ENCODE measurements around the gene NTN4.

Gene NTN4

DNA sequence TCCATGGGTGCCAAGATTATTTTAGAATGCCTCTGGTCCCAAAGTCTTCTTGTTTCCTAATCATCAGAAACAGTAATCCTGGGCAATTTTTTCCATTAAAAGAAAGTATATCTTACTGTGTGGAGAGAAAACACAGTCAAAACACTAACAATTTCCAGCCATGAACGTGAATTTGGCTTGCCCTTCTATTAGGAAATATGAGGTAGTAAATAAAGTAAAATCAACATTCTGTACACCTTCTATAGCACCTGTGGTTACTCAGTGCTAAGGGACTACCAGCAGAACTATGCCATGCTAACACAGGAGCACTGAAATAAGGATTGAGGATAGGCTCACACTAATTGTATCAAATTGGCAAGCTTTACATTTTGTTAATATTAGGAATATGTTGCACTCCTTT is 60.1 kb downstream of the NTN4 start:
- no peaks in the 10 kb centered on the region for H3K9me2 ChIP-seq (replicated peaks; ENCODE audit: control insufficient read depth, low read length)
- no peak overlapping the region for H3K4me2 ChIP-seq (ENCODE audit: low read length)
- TF ChIP-seq, protein P1, sequence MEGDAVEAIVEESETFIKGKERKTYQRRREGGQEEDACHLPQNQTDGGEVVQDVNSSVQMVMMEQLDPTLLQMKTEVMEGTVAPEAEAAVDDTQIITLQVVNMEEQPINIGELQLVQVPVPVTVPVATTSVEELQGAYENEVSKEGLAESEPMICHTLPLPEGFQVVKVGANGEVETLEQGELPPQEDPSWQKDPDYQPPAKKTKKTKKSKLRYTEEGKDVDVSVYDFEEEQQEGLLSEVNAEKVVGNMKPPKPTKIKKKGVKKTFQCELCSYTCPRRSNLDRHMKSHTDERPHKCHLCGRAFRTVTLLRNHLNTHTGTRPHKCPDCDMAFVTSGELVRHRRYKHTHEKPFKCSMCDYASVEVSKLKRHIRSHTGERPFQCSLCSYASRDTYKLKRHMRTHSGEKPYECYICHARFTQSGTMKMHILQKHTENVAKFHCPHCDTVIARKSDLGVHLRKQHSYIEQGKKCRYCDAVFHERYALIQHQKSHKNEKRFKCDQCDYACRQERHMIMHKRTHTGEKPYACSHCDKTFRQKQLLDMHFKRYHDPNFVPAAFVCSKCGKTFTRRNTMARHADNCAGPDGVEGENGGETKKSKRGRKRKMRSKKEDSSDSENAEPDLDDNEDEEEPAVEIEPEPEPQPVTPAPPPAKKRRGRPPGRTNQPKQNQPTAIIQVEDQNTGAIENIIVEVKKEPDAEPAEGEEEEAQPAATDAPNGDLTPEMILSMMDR (IDR thresholded peaks at IDR 0.05; ENCODE audit: low read depth, low read length, poor library complexity, severe bottlenecking): no peak
- no peak for TF ChIP-seq EZH2phosphoT487 (IDR thresholded peaks at IDR 0.05; ENCODE audit: borderline replicate concordance, low read length)
- no peaks in the 10 kb centered on the region for H3K27me3 ChIP-seq (ENCODE audit: control insufficient read depth, low read length)
- H3K4me1 ChIP-seq (ENCODE audit: control insufficient read depth, low read length): peaks cover 22% of the 10 kb centered on the region
- 0 out of 2 replicates have a peak, but pooled peaks cover 3% of the 10 kb centered on the region for H3K9me3 ChIP-seq (ENCODE audit: control insufficient read depth, insufficient read depth, low read length)
- H3K79me2 ChIP-seq (ENCODE audit: control insufficient read depth, low read length): no peaks in the 10 kb centered on the region
- no peaks in the 10 kb centered on the region for H3K36me3 ChIP-seq (ENCODE audit: control insufficient read depth, low read length)
- H4K20me1 ChIP-seq (ENCODE audit: control insufficient read depth, insufficient read depth, low read depth, low read length): no peaks in the 10 kb centered on the region
- no peak overlapping the region for H3K4me3 ChIP-seq (ENCODE audit: low read length)
- H3K27ac ChIP-seq (ENCODE audit: low read depth, low read length): no peak overlapping the region
- H3F3A ChIP-seq (ENCODE audit: control insufficient read depth, insufficient read depth): no peaks in the 10 kb centered on the region

DNA sequence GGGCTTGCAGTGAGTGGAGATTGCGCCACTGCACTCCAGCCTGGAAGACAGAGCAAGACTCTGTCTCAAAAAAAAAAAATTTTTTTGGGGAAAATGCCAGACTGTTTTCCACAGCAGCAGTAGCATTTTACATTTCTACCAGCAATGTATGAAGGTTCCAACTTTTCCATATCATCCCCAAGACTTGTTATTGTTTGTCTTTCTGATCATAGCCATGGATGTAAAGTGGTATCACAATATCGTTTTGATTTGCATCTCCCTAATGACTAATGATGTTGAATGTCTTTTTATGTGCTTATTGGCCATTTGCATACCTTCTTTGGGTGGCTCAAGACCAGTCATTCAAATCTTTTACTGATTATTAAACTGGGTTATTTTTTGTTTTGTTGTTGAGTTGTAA is 63.7 kb downstream of the NTN4 start:
- no peak overlapping the region for H3K4me3 ChIP-seq (ENCODE audit: low read length)
- no peaks in the 10 kb centered on the region for H3K36me3 ChIP-seq (ENCODE audit: control insufficient read depth, low read length)
- H4K20me1 ChIP-seq (ENCODE audit: control insufficient read depth, insufficient read depth, low read depth, low read length): no peaks in the 10 kb centered on the region
- H3K9me3 ChIP-seq (ENCODE audit: control insufficient read depth, insufficient read depth, low read length): 0 out of 2 replicates have a peak, but pooled peaks cover 3% of the 10 kb centered on the region
- no peak overlapping the region for H3K4me2 ChIP-seq (ENCODE audit: low read length)
- no peaks in the 10 kb centered on the region for H3F3A ChIP-seq (ENCODE audit: control insufficient read depth, insufficient read depth)
- no peaks in the 10 kb centered on the region for H3K27me3 ChIP-seq (ENCODE audit: control insufficient read depth, low read length)
- TF ChIP-seq, protein P1 (IDR thresholded peaks at IDR 0.05; ENCODE audit: low read depth, low read length, poor library complexity, severe bottlenecking): no peak
- TF ChIP-seq EZH2phosphoT487 (IDR thresholded peaks at IDR 0.05; ENCODE audit: borderline replicate concordance, low read length): no peak
- no peak overlapping the region for H3K27ac ChIP-seq (ENCODE audit: low read depth, low read length)
- H3K9me2 ChIP-seq (replicated peaks; ENCODE audit: control insufficient read depth, low read length): no peaks in the 10 kb centered on the region
- peaks cover 45% of the 10 kb centered on the region for H3K4me1 ChIP-seq (ENCODE audit: control insufficient read depth, low read length)
- H3K79me2 ChIP-seq (ENCODE audit: control insufficient read depth, low read length): no peaks in the 10 kb centered on the region

DNA sequence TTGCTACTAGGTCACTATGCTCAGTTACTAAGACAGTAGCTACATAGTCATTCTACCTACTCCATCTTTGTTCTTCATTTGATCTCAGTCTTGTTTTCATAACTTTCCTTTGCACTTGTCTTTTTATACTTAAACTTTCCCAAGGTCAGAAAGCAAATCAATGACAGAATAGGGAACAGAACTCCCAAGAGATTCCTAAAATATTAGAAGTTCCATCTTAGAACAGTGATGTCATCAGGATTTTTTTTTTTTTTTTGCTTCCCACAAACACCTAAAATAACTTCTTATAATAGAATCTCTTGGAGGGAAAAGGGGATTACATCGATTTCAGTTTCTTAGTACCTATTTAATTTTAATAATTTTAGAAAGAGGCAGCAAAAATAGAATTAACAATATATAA is 65.8 kb downstream of the NTN4 start:
- Histone ChIP-seq H3K27me3 (ENCODE audit: control insufficient read depth, low read length) (no peaks in the 10 kb centered on the region), H3K4me2 (ENCODE audit: low read length) (no peak overlapping the region)

More for the DNA sequence above, 65.8 kb downstream of the NTN4 start:
- H3K27ac ChIP-seq (ENCODE audit: low read depth, low read length): no peak overlapping the region
- H3K4me1 ChIP-seq (ENCODE audit: control insufficient read depth, low read length): peaks cover 33% of the 10 kb centered on the region
- no peaks in the 10 kb centered on the region for H3K9me2 ChIP-seq (replicated peaks; ENCODE audit: control insufficient read depth, low read length)
- no peaks in the 10 kb centered on the region for H3K79me2 ChIP-seq (ENCODE audit: control insufficient read depth, low read length)
- H3F3A ChIP-seq (ENCODE audit: control insufficient read depth, insufficient read depth): no peaks in the 10 kb centered on the region
- H3K4me3 ChIP-seq (ENCODE audit: low read length): no peak overlapping the region
- 0 out of 2 replicates have a peak, but pooled peaks cover 3% of the 10 kb centered on the region for H3K9me3 ChIP-seq (ENCODE audit: control insufficient read depth, insufficient read depth, low read length)
- no peaks in the 10 kb centered on the region for H4K20me1 ChIP-seq (ENCODE audit: control insufficient read depth, insufficient read depth, low read depth, low read length)
- H3K36me3 ChIP-seq (ENCODE audit: control insufficient read depth, low read length): no peaks in the 10 kb centered on the region
- no peak for TF ChIP-seq EZH2phosphoT487 (IDR thresholded peaks at IDR 0.05; ENCODE audit: borderline replicate concordance, low read length)
- TF ChIP-seq, protein P1 (IDR thresholded peaks at IDR 0.05; ENCODE audit: low read depth, low read length, poor library complexity, severe bottlenecking): no peak

Data from DOHH2 (cell line).